Stomach (tissue), 4 donors: Measurements from ENCODE around the gene CENATAC.

Experiments
- POLR2A ChIP-seq, 4 donors: fragments of 450-650 bp; IDR thresholded peaks; one replicate each; pipeline ENCODE4 v1.6.1; 2016; ENCODE audit warnings: antibody characterized with exemption in 4 of 4, control low read depth in 2 of 4, mild to moderate bottlenecking in 1 of 4, moderate library complexity in 1 of 4
- POLR2AphosphoS5 ChIP-seq, 3 donors: sonication (generic); formaldehyde crosslinking; IDR thresholded peaks; one replicate each; pipeline ENCODE4 v1.6.1; 2016; ENCODE audit warnings: antibody characterized with exemption in 3 of 3
- TF ChIP-seq, protein P1 (sequence below), 7 experiments: fragments of 450-650 bp in 4 of 7; fragments of 200-600 bp in 3 of 7; sonication (generic) in 3 of 7; IDR thresholded peaks; one replicate each; pipeline ENCODE4 v1.5.1; 2016 to 2019; ENCODE audit warnings: antibody characterized with exemption in 7 of 7, control low read depth in 2 of 7, mild to moderate bottlenecking in 1 of 7

DNA sequence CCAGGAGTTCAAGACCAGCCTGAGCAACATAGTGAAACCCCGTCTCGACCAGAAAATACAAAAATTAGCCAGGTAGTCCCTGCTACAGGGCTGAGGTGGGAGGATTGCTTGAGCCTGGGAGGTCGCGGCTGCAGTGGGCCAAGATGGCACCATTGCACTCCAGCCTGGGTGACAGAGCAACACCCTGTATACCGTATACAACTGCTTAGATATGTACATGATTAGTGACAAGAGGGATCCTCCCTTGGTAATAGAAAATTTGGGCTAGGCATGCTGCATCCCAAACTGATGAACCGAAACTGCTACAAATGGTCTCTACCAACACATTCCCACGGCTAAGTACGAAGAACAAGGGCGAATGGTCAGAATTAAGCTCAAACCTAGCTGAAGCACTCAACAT is 45.0 kb downstream of the CENATAC start:
- TF ChIP-seq, protein P1, sequence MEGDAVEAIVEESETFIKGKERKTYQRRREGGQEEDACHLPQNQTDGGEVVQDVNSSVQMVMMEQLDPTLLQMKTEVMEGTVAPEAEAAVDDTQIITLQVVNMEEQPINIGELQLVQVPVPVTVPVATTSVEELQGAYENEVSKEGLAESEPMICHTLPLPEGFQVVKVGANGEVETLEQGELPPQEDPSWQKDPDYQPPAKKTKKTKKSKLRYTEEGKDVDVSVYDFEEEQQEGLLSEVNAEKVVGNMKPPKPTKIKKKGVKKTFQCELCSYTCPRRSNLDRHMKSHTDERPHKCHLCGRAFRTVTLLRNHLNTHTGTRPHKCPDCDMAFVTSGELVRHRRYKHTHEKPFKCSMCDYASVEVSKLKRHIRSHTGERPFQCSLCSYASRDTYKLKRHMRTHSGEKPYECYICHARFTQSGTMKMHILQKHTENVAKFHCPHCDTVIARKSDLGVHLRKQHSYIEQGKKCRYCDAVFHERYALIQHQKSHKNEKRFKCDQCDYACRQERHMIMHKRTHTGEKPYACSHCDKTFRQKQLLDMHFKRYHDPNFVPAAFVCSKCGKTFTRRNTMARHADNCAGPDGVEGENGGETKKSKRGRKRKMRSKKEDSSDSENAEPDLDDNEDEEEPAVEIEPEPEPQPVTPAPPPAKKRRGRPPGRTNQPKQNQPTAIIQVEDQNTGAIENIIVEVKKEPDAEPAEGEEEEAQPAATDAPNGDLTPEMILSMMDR (IDR thresholded peaks at IDR 0.05) = no peak
- TF ChIP-seq POLR2A (IDR thresholded peaks at IDR 0.05) (no peak), POLR2AphosphoS5 (IDR thresholded peaks at IDR 0.05) (no peak)
